ENCODE measurements around the gene SBF2.

The SBF2 gene

DNA sequence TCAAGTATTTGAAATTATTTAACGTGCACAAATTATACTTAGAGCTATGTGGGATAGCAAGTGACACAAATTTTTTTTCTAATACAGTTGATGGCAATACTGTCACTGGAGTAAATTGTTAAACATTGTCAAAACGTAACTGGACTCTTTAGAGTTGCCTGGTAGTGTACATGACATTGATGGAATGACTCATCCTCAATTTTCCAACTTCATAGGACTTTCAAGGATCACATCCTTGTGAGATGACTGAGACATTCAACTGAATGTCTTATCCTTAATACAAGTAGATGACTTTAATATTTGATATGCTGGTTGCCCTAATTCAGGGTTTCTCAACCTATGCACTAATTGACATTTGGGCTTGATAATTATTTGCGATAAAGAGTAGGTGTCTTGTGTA is 320.1 kb downstream of the SBF2 start:
- H3K9ac ChIP-seq (ENCODE audit: low read depth, low read length, poor library complexity), result no peak overlapping the region
- no peak overlapping the region for H2BK12ac ChIP-seq (ENCODE audit: low read length)

DNA sequence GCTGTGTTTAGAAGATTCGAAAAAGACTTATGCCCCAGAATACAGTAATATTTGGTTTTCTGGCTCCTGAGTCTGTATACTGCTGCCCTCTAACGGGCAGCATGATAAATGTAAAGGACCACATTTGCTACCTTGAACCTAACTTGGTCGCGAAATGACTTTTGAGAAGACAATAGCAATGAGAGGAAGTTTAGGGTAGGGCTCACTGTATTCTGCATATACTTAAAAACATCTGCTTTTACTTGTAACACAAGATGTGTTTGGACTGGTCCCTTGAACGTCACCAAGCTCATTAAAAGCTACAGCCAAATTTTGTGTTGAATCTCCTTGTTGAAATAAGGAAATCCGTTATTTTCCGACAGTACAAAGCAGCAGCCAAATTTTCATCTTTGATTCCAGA is 321.0 kb downstream of the SBF2 start:
- no peak overlapping the region for H2AFZ ChIP-seq (ENCODE audit: low read length)
- H3K79me1 ChIP-seq (ENCODE audit: low read depth, low read length), result no peaks in the 10 kb centered on the region
- no peak overlapping the region for H3K9ac ChIP-seq (ENCODE audit: low read depth, low read length, poor library complexity)
- H2BK12ac ChIP-seq (ENCODE audit: low read length), result no peak overlapping the region
- no peak overlapping the region for H2BK120ac ChIP-seq (ENCODE audit: low read depth, low read length)
- peaks cover 0 to 13% of the 10 kb centered on the region in 2 donors for H3K36me3 ChIP-seq (replicated peaks in 1 of 2; ENCODE audit: control insufficient read depth in 2 of 2, insufficient read depth in 2 of 2, low read length in 2 of 2)
- no peak overlapping the region for H2BK5ac ChIP-seq (ENCODE audit: low read length)
- no peak overlapping the region for H3K14ac ChIP-seq (ENCODE audit: low read length)
- no peak overlapping the region for H3K4ac ChIP-seq (ENCODE audit: low read length)
- DNase-seq (ENCODE audit: low spot score), result peak; percentile 5
- H3K4me3 ChIP-seq (ENCODE audit: low read length in 2 of 2), result no peak overlapping the region
- H4K8ac ChIP-seq (ENCODE audit: low read depth, low read length), result no peak overlapping the region
- H3K4me2 ChIP-seq (ENCODE audit: insufficient read depth, low read length, poor library complexity, severe bottlenecking), result no peak overlapping the region
- H3K4me1 ChIP-seq (ENCODE audit: control insufficient read depth in 2 of 2, insufficient read depth in 1 of 2, low read depth in 1 of 2, low read length in 2 of 2), result peaks cover 0 to 1% of the 10 kb centered on the region in 2 donors
- H3K23ac ChIP-seq (ENCODE audit: low read depth, low read length, poor library complexity), result no peak overlapping the region
- no CpG with 5 or more reads among the region's 7 CpGs for WGBS, 2 donors (ENCODE audit: extremely low coverage in 2 of 2, insufficient read length in 2 of 2, insufficient replicate concordance in 1 of 2)
- no peaks in the 10 kb centered on the region for H3K9me3 ChIP-seq (replicated peaks in 1 of 2; ENCODE audit: control insufficient read depth in 2 of 2, insufficient read depth in 1 of 2, low read depth in 1 of 2, low read length in 2 of 2)
- no peak overlapping the region for H4K91ac ChIP-seq (ENCODE audit: low read depth, low read length, poor library complexity)
- no peak overlapping the region for H3K18ac ChIP-seq (ENCODE audit: low read length)
- no peaks in the 10 kb centered on the region for H3K27me3 ChIP-seq (ENCODE audit: control insufficient read depth in 3 of 3, insufficient read depth in 3 of 3, low read depth in 1 of 3, low read length in 3 of 3)
- no peak overlapping the region for H2BK15ac ChIP-seq (ENCODE audit: low read length)
- no peak overlapping the region for H2AK5ac ChIP-seq (ENCODE audit: low read depth, low read length)
- no peak overlapping the region for H3K27ac ChIP-seq (replicated peaks; ENCODE audit: low read length)

More for the DNA sequence above, 320.1 kb downstream of the SBF2 start:
- Histone ChIP-seq H2AK5ac (ENCODE audit: low read depth, low read length) (no peak overlapping the region), H3K4me3 (ENCODE audit: low read length in 2 of 2) (no peak overlapping the region), H2BK15ac (ENCODE audit: low read length) (no peak overlapping the region), H3K4me1 (ENCODE audit: control insufficient read depth in 2 of 2, insufficient read depth in 1 of 2, low read depth in 1 of 2, low read length in 2 of 2) (no peaks in the 10 kb centered on the region), H4K91ac (ENCODE audit: low read depth, low read length, poor library complexity) (no peak overlapping the region), H2BK5ac (ENCODE audit: low read length) (no peak overlapping the region), H4K8ac (ENCODE audit: low read depth, low read length) (no peak overlapping the region), H3K4me2 (ENCODE audit: insufficient read depth, low read length, poor library complexity, severe bottlenecking) (no peak overlapping the region), H3K4ac (ENCODE audit: low read length) (no peak overlapping the region), H3K27ac (replicated peaks; ENCODE audit: low read length) (no peak overlapping the region), H3K79me1 (ENCODE audit: low read depth, low read length) (no peaks in the 10 kb centered on the region), H2BK120ac (ENCODE audit: low read depth, low read length) (no peak overlapping the region), H3K36me3 (replicated peaks in 1 of 2; ENCODE audit: control insufficient read depth in 2 of 2, insufficient read depth in 2 of 2, low read length in 2 of 2) (peaks cover 0 to 10% of the 10 kb centered on the region in 2 donors), H3K27me3 (ENCODE audit: control insufficient read depth in 3 of 3, insufficient read depth in 3 of 3, low read depth in 1 of 3, low read length in 3 of 3) (no peaks in the 10 kb centered on the region), H3K9me3 (replicated peaks in 1 of 2; ENCODE audit: control insufficient read depth in 2 of 2, insufficient read depth in 1 of 2, low read depth in 1 of 2, low read length in 2 of 2) (no peaks in the 10 kb centered on the region), H3K18ac (ENCODE audit: low read length) (no peak overlapping the region), H3K23ac (ENCODE audit: low read depth, low read length, poor library complexity) (no peak overlapping the region), H2AFZ (ENCODE audit: low read length) (no peak overlapping the region), H3K14ac (ENCODE audit: low read length) (no peak overlapping the region)
- DNase-seq (ENCODE audit: low spot score), result no peak
- WGBS, 2 donors (ENCODE audit: extremely low coverage in 2 of 2, insufficient read length in 2 of 2, insufficient replicate concordance in 1 of 2), result no CpG with 5 or more reads among the region's 3 CpGs

DNA sequence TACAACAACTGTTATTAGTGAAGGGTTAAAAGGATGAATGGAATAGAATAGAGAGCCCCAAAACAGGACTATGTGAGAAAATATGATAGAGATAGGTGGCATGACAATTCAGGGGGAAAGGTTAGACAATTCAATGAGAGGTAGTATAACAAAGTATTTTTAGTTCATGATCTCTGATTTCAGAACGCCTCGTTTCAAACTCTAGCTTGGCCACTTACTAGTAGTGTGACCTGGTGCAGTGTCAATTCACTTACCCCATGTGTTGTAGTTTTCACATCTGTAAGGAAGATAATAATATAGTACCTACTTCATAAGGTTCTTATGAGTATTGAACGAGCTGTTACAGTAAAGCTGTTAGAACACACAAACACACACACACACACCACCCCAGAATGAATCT is 322.1 kb downstream of the SBF2 start:
- H3K36me3 ChIP-seq (replicated peaks in 1 of 2; ENCODE audit: control insufficient read depth in 2 of 2, insufficient read depth in 2 of 2, low read length in 2 of 2), result peaks cover 0 to 15% of the 10 kb centered on the region in 2 donors
- no peak overlapping the region for H3K14ac ChIP-seq (ENCODE audit: low read length)
- no peak overlapping the region for H3K18ac ChIP-seq (ENCODE audit: low read length)
- H4K8ac ChIP-seq (ENCODE audit: low read depth, low read length), result no peak overlapping the region
- H3K4me1 ChIP-seq (ENCODE audit: control insufficient read depth in 2 of 2, insufficient read depth in 1 of 2, low read depth in 1 of 2, low read length in 2 of 2), result peaks cover 0 to 1% of the 10 kb centered on the region in 2 donors
- no CpG with 5 or more reads among the region's 3 CpGs for WGBS, 2 donors (ENCODE audit: extremely low coverage in 2 of 2, insufficient read length in 2 of 2, insufficient replicate concordance in 1 of 2)
- no peaks in the 10 kb centered on the region for H3K27me3 ChIP-seq (ENCODE audit: control insufficient read depth in 3 of 3, insufficient read depth in 3 of 3, low read depth in 1 of 3, low read length in 3 of 3)
- no peak overlapping the region for H2BK5ac ChIP-seq (ENCODE audit: low read length)
- H3K4ac ChIP-seq (ENCODE audit: low read length), result no peak overlapping the region
- no peak overlapping the region for H3K9ac ChIP-seq (ENCODE audit: low read depth, low read length, poor library complexity)
- no peak overlapping the region for H3K27ac ChIP-seq (replicated peaks; ENCODE audit: low read length)
- H2BK12ac ChIP-seq (ENCODE audit: low read length), result no peak overlapping the region
- no peak overlapping the region for H3K4me2 ChIP-seq (ENCODE audit: insufficient read depth, low read length, poor library complexity, severe bottlenecking)
- no peak overlapping the region for H3K4me3 ChIP-seq (ENCODE audit: low read length in 2 of 2)
- H3K79me1 ChIP-seq (ENCODE audit: low read depth, low read length), result no peaks in the 10 kb centered on the region
- no peak overlapping the region for H2AK5ac ChIP-seq (ENCODE audit: low read depth, low read length)
- H3K23ac ChIP-seq (ENCODE audit: low read depth, low read length, poor library complexity), result no peak overlapping the region
- no peak overlapping the region for H4K91ac ChIP-seq (ENCODE audit: low read depth, low read length, poor library complexity)
- no peak overlapping the region for H2AFZ ChIP-seq (ENCODE audit: low read length)
- H2BK15ac ChIP-seq (ENCODE audit: low read length), result no peak overlapping the region
- no peak overlapping the region for H2BK120ac ChIP-seq (ENCODE audit: low read depth, low read length)
- H3K9me3 ChIP-seq (replicated peaks in 1 of 2; ENCODE audit: control insufficient read depth in 2 of 2, insufficient read depth in 1 of 2, low read depth in 1 of 2, low read length in 2 of 2), result no peaks in the 10 kb centered on the region
- no peak for DNase-seq (ENCODE audit: low spot score)

DNA sequence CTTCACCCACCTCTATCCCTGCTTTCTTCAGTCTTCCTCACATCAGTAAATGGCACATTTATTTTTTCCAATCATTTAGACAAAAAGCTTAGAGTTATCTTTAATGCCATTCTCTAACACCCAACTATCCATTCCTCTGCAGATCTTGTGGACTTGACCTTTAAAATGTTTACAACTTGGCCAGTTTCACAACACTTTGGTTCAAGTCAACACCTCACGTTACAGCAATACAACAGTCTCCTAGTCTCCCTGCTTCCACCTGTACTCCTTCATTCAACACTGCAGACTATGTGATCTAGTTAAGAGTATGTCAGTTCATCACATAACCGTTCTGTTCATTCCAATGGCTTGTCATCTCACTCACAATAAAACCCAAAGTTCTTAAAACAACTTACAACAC is 325.0 kb downstream of the SBF2 start:
- H3K4ac ChIP-seq (ENCODE audit: low read length), result no peak overlapping the region
- no peak overlapping the region for H3K4me2 ChIP-seq (ENCODE audit: insufficient read depth, low read length, poor library complexity, severe bottlenecking)
- no peak overlapping the region for H2AFZ ChIP-seq (ENCODE audit: low read length)
- H2BK15ac ChIP-seq (ENCODE audit: low read length), result no peak overlapping the region
- H3K27me3 ChIP-seq (ENCODE audit: control insufficient read depth in 3 of 3, insufficient read depth in 3 of 3, low read depth in 1 of 3, low read length in 3 of 3), result no peaks in the 10 kb centered on the region
- H3K4me1 ChIP-seq (ENCODE audit: control insufficient read depth in 2 of 2, insufficient read depth in 1 of 2, low read depth in 1 of 2, low read length in 2 of 2), result peaks cover 0 to 1% of the 10 kb centered on the region in 2 donors
- no peak overlapping the region for H3K23ac ChIP-seq (ENCODE audit: low read depth, low read length, poor library complexity)
- H3K36me3 ChIP-seq (replicated peaks in 1 of 2; ENCODE audit: control insufficient read depth in 2 of 2, insufficient read depth in 2 of 2, low read length in 2 of 2), result peaks cover 0 to 11% of the 10 kb centered on the region in 2 donors
- no peaks in the 10 kb centered on the region for H3K79me1 ChIP-seq (ENCODE audit: low read depth, low read length)
- H4K8ac ChIP-seq (ENCODE audit: low read depth, low read length), result no peak overlapping the region
- no peak overlapping the region for H4K91ac ChIP-seq (ENCODE audit: low read depth, low read length, poor library complexity)
- H2BK5ac ChIP-seq (ENCODE audit: low read length), result no peak overlapping the region
- no peak overlapping the region for H3K4me3 ChIP-seq (ENCODE audit: low read length in 2 of 2)
- no peak overlapping the region for H2AK5ac ChIP-seq (ENCODE audit: low read depth, low read length)
- no peak overlapping the region for H2BK12ac ChIP-seq (ENCODE audit: low read length)
- WGBS, 2 donors (ENCODE audit: extremely low coverage in 2 of 2, insufficient read length in 2 of 2, insufficient replicate concordance in 1 of 2), result no CpG with 5 or more reads among the region's 2 CpGs
- no peak overlapping the region for H3K18ac ChIP-seq (ENCODE audit: low read length)
- DNase-seq (ENCODE audit: low spot score), result no peak
- H3K14ac ChIP-seq (ENCODE audit: low read length), result no peak overlapping the region
- no peak overlapping the region for H3K27ac ChIP-seq (replicated peaks; ENCODE audit: low read length)
- H3K9me3 ChIP-seq (replicated peaks in 1 of 2; ENCODE audit: control insufficient read depth in 2 of 2, insufficient read depth in 1 of 2, low read depth in 1 of 2, low read length in 2 of 2), result peaks cover 0 to under 1% of the 10 kb centered on the region in 2 donors
- no peak overlapping the region for H2BK120ac ChIP-seq (ENCODE audit: low read depth, low read length)
- H3K9ac ChIP-seq (ENCODE audit: low read depth, low read length, poor library complexity), result no peak overlapping the region
